Measurements from ENCODE around the gene RAD18. TPM values are rescaled to one million over a fixed set of nuclear protein-coding genes. Genes with fewer than 3 reads are reported as not detected.

Gene RAD18
- total and polyA plus RNA-seq, 8 donors, result 10.2 to 16.8 (median 13.1) TPM

GRCh38 chr3:8840556-8840955 lies 122.7 kb downstream of the RAD18 start:
- intact Hi-C loops (cut with DNase I), result no loop called here

DNA sequence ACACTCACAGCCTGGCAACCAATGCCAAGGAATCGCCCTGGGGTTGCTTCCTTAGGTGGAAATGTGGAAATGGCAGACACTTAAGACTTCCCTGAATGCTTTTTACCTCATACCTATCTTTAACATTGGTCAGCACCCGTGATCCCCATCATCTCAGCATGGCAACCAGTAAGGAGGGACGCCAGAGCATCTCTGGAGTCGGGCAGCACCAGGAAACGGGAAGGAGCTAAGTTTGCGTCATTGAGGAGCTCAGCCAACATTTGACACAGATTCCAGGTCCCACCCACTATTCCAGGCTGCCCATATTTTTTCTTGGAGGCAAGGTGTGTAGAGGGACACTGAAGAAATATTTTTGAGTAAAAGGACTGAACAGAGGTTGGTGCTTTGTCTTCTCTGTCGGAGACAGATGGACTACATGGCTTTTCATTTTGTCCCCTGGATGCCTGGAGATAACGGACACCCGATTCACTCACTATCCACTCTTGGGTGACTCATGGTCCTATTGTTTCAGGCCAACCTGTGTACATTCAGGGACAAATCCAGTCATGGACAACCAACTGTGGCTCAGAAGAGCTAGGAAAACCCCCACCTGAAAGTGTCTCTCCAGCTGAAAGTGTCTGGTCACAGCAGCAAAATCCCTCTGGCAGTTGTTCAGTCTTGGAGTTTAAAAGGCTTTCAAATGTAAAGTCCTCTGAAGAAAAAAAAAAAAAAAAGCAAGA lies 123.5 kb downstream of the RAD18 start:
- intact Hi-C loops (cut with DNase I), result no loop called here
- Histone ChIP-seq H3K27ac (no peak overlapping the region), H3K27me3 (no peaks in the 10 kb centered on the region), H3K4me1 (no peaks in the 10 kb centered on the region), H3K36me3 (no peaks in the 10 kb centered on the region), H3K9me3 (no peaks in the 10 kb centered on the region), H3K4me3 (no peak overlapping the region)
- TF ChIP-seq, protein P1, sequence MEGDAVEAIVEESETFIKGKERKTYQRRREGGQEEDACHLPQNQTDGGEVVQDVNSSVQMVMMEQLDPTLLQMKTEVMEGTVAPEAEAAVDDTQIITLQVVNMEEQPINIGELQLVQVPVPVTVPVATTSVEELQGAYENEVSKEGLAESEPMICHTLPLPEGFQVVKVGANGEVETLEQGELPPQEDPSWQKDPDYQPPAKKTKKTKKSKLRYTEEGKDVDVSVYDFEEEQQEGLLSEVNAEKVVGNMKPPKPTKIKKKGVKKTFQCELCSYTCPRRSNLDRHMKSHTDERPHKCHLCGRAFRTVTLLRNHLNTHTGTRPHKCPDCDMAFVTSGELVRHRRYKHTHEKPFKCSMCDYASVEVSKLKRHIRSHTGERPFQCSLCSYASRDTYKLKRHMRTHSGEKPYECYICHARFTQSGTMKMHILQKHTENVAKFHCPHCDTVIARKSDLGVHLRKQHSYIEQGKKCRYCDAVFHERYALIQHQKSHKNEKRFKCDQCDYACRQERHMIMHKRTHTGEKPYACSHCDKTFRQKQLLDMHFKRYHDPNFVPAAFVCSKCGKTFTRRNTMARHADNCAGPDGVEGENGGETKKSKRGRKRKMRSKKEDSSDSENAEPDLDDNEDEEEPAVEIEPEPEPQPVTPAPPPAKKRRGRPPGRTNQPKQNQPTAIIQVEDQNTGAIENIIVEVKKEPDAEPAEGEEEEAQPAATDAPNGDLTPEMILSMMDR (IDR thresholded peaks at IDR 0.05), result no peak
- ATAC-seq (no peak), DNase-seq (no peak)

More at GRCh38 chr3:8840556-8840955, 122.7 kb downstream of the RAD18 start:
- Histone ChIP-seq H3K36me3 (no peaks in the 10 kb centered on the region), H3K27me3 (no peaks in the 10 kb centered on the region), H3K9me3 (no peaks in the 10 kb centered on the region), H3K27ac (no peak overlapping the region), H3K4me3 (no peak overlapping the region), H3K4me1 (no peaks in the 10 kb centered on the region)
- ATAC-seq, result peak; percentile 43
- no peak for DNase-seq
- TF ChIP-seq, protein P1 (IDR thresholded peaks at IDR 0.05), result no peak

DNA sequence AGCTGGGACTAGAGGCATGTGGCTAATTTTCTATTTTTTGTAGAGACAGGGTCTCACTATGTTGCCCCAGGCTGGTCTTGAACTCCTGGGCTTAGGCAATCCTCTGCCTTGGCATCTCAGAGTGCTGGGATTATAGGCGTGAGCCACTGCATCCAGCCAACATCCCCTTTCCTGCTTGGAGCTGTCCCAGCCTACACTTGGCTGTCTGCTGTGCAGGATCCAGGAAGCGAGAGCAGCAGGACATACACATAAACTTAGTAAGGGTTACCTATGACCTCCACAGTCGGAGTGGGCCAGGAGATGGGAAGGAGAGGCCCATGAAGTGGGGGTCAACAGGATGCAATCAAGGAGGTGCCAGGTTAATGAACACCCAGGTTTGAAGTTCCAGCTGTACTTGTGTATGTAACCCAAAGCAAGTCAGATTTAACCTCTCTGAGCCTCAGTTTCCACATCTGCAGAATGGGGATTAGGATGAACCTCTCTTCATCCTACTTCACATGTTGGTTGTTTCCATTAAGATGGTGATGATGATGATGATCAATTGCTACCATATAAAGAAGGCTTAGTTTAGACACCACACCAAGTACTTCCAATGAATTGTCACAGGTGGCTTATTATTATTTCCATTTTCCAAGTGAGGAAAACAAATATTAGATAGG lies 124.4 kb downstream of the RAD18 start:
- DNase-seq (no peak), ATAC-seq (no peak)
- H3K9me3 ChIP-seq, result no peaks in the 10 kb centered on the region
- intact Hi-C loops (cut with DNase I), result no loop called here
- H3K27ac ChIP-seq, result no peak overlapping the region
- TF ChIP-seq, protein P1 (IDR thresholded peaks at IDR 0.05), result no peak
- H3K4me1 ChIP-seq, result no peaks in the 10 kb centered on the region
- no peaks in the 10 kb centered on the region for H3K27me3 ChIP-seq
- H3K36me3 ChIP-seq, result no peaks in the 10 kb centered on the region
- H3K4me3 ChIP-seq, result no peak overlapping the region

DNA sequence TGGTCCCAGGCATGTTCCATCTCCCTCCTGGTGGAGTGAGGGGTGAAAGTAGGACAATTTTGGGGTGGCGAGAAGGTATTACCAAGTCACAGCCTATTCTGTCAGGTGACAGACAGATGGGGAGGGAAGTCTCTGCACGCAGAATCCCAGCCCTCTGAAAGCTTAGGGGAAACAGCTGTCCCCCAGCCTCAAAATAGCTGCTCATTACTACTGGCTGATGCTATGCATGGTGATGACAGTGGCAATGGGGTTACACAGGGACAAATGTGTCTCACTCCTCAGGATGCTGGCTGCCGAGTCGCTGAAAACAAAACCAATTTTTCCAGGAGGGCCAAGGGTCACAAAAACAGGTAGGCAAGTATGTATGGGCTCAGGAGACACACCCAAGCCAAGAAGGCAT lies 125.0 kb downstream of the RAD18 start:
- intact Hi-C loops (cut with DNase I), result no loop called here
- Histone ChIP-seq H3K4me1 (no peaks in the 10 kb centered on the region), H3K27me3 (no peaks in the 10 kb centered on the region), H3K4me3 (no peak overlapping the region), H3K36me3 (no peaks in the 10 kb centered on the region), H3K27ac (no peak overlapping the region), H3K9me3 (no peaks in the 10 kb centered on the region)
- no peak for DNase-seq
- TF ChIP-seq, protein P1 (IDR thresholded peaks at IDR 0.05), result no peak
- no peak for ATAC-seq

GRCh38 chr3:8837162-8837561 lies 126.1 kb downstream of the RAD18 start:
- Histone ChIP-seq H3K4me1 (no peaks in the 10 kb centered on the region), H3K27me3 (no peaks in the 10 kb centered on the region), H3K36me3 (no peaks in the 10 kb centered on the region), H3K4me3 (no peak overlapping the region), H3K9me3 (no peaks in the 10 kb centered on the region), H3K27ac (no peak overlapping the region)
- ATAC-seq, result no peak
- TF ChIP-seq, protein P1 (IDR thresholded peaks at IDR 0.05), result no peak
- intact Hi-C loops (cut with DNase I), result no loop called here
- no peak for DNase-seq
